ENCODE data around the gene OR1K1. TPM values are rescaled to one million over a fixed set of nuclear protein-coding genes. Genes with fewer than 3 reads are reported as not detected.

Gene OR1K1
- polyA plus RNA-seq, 2 of the 4 experiments (the other 2 are of a cell fraction) = not detected

DNA sequence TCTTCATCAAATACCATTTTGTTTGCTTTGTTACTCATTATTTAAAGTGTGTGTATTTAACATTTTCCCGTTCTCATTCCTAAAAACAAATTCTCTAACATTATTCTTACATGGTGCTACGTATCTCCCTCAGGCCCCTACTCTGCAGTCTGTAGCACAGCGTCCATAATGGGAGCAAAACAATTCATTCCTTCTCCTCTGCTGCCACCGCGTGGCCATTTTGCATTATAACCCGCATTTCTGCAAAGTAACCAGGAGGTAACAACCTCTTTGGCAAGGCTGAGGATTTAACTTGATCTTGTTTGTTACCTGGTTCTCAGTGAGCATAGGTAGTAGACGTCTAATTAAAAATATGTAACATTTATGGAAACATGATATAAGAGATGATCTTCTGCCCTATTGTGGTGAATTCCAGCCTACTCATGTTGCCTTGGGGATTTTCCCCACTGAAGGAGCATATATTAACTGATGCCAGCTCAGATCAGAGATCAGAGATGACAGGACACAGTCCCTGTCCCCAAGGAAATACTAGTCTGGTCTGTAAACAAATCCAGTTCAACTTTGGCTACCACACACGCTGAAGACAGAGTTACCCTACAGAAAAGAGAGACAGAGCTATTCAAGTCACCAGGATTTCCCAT, 10.5 kb downstream of the OR1K1 start:
- 2% methylated on average over 8 of the region's 8 CpGs for WGBS (ENCODE audit: missing lambda C conversion rate)
- H3K4me1 ChIP-seq = 0 out of 3 replicates have a peak, but pooled peaks cover 4% of the 10 kb centered on the region
- peak; percentile 78 to 82 for DNase-seq (ENCODE audit: low read depth in 1 of 2, low spot score in 1 of 2)
- H3K27ac ChIP-seq = no peak overlapping the region
- peak; percentile 91 to 97 for ATAC-seq
- H3K9me3 ChIP-seq = 0 out of 3 replicates have a peak, but pooled peaks cover 5% of the 10 kb centered on the region
- TF ChIP-seq PHF8 (IDR thresholded peaks at IDR 0.05; ENCODE audit: borderline replicate concordance, low read depth) (no peak), NFE2L2 (conservative IDR thresholded peaks at IDR 0.05; ENCODE audit: low read length) (no peak), HOXA7 (CRISPR knock-in tag; IDR thresholded peaks at IDR 0.05) (no peak), SMC3 (IDR thresholded peaks at IDR 0.05) (peak; percentile 92), MAZ (IDR thresholded peaks at IDR 0.05; ENCODE audit: borderline replicate concordance, low read depth, low read length) (no peak), CHD2 (IDR thresholded peaks at IDR 0.05; ENCODE audit: low read length, partially characterized antibody) (no peak), HOXB5 (CRISPR knock-in tag; IDR thresholded peaks at IDR 0.05) (no peak), EHMT2 (IDR thresholded peaks at IDR 0.05; ENCODE audit: low read depth) (no peak), SREBF2 (IDR thresholded peaks at IDR 0.05) (no peak), FOXS1 (CRISPR knock-in tag; IDR thresholded peaks at IDR 0.05) (no peak), BHLHE40 (IDR thresholded peaks at IDR 0.05; ENCODE audit: low read depth, low read length) (no peak), RAD21 (conservative IDR thresholded peaks at IDR 0.05 in 1 of 2, IDR thresholded peaks at IDR 0.05 in 1 of 2) (peak; percentile 96 to 98), TP53 (CRISPR knock-in tag; IDR thresholded peaks at IDR 0.05) (no peak), MAFK (IDR thresholded peaks at IDR 0.05; ENCODE audit: partially characterized antibody) (no peak), KDM1A (IDR thresholded peaks at IDR 0.05; ENCODE audit: low read depth) (no peak)
- TF ChIP-seq, protein P1, sequence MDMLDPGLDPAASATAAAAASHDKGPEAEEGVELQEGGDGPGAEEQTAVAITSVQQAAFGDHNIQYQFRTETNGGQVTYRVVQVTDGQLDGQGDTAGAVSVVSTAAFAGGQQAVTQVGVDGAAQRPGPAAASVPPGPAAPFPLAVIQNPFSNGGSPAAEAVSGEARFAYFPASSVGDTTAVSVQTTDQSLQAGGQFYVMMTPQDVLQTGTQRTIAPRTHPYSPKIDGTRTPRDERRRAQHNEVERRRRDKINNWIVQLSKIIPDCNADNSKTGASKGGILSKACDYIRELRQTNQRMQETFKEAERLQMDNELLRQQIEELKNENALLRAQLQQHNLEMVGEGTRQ (IDR thresholded peaks at IDR 0.05) = no peak
- TF ChIP-seq, protein P2, sequence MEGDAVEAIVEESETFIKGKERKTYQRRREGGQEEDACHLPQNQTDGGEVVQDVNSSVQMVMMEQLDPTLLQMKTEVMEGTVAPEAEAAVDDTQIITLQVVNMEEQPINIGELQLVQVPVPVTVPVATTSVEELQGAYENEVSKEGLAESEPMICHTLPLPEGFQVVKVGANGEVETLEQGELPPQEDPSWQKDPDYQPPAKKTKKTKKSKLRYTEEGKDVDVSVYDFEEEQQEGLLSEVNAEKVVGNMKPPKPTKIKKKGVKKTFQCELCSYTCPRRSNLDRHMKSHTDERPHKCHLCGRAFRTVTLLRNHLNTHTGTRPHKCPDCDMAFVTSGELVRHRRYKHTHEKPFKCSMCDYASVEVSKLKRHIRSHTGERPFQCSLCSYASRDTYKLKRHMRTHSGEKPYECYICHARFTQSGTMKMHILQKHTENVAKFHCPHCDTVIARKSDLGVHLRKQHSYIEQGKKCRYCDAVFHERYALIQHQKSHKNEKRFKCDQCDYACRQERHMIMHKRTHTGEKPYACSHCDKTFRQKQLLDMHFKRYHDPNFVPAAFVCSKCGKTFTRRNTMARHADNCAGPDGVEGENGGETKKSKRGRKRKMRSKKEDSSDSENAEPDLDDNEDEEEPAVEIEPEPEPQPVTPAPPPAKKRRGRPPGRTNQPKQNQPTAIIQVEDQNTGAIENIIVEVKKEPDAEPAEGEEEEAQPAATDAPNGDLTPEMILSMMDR (IDR thresholded peaks at IDR 0.05) = peak; percentile 91
- no peak overlapping the region for H3K4me2 ChIP-seq
- peak; percentile 93 for FAIRE-seq
- ChIA-PET CTCF (interaction anchor here (0.6 to 9.8 kb wide), 31 partner anchors 8 to 777 kb away, joined by 3 to 108 read pairs (median 4); no protein-coding TSS in a partner anchor), POLR2A (no interaction called here)
- H3K4me3 ChIP-seq = no peak overlapping the region

DNA sequence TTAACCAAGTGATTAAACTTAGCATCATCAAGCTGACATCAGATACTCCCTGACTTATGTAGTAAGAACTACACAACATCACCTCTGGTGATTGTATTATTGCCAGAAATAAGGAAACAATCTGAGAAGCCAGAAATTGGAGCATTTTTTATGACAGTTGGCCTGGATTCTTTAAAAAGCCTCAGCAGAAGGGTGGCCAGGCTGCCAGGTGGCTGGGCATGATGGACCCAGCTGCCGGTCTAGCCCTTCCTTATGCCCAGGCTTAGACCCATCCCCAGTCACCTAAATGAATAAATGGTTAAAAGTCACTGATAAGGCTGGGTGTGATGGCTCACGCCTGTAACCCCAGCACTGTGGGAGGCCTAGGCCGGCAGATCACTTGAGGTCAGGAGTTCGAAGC, 12.8 kb downstream of the OR1K1 start:
- CTCF ChIA-PET = interaction anchor here (0.7 to 9.8 kb wide), 6 partner anchors 50 to 714 kb away, joined by 3 to 108 read pairs (median 4); no protein-coding TSS in a partner anchor
- WGBS (ENCODE audit: missing lambda C conversion rate) = 76% methylated on average over 4 of the region's 4 CpGs
- H3K9me3 ChIP-seq = no peaks in the 10 kb centered on the region
- H3K27ac ChIP-seq = no peak overlapping the region
- ATAC-seq (no peak), DNase-seq (ENCODE audit: low read depth in 1 of 2, low spot score in 1 of 2) (no peak), FAIRE-seq (no peak)
- no peak overlapping the region for H3K4me2 ChIP-seq
- TF ChIP-seq ESRRA (IDR thresholded peaks at IDR 0.05; ENCODE audit: borderline replicate concordance, low read length) = no peak
- no peak for TF ChIP-seq TP53 (CRISPR knock-in tag; IDR thresholded peaks at IDR 0.05)
- no peak for TF ChIP-seq HEYL (CRISPR knock-in tag; IDR thresholded peaks at IDR 0.05)
- TF ChIP-seq, protein P2 (IDR thresholded peaks at IDR 0.05) = no peak
- no peak for TF ChIP-seq SREBF2 (IDR thresholded peaks at IDR 0.05)
- TF ChIP-seq TFCP2L1 (CRISPR knock-in tag; IDR thresholded peaks at IDR 0.05) = no peak
- TF ChIP-seq FOXS1 (CRISPR knock-in tag; IDR thresholded peaks at IDR 0.05) = no peak
- no peak overlapping the region for H3K4me3 ChIP-seq
- POLR2A ChIA-PET = no interaction called here
- H3K4me1 ChIP-seq = 0 out of 3 replicates have a peak, but pooled peaks cover 4% of the 10 kb centered on the region

Measured in A549 (cell line).